Activated CD4-positive, alpha-beta memory T cell treated with anti-CD3 and anti-CD28 coated beads for 36 hours (primary cell): Measurements from ENCODE around the gene DENR. TPM values are rescaled to one million over a fixed set of nuclear protein-coding genes. Genes with fewer than 3 reads are reported as not detected.
"Not testable (repeated sequence)": the region's sequence is repeated elsewhere in the genome, so short reads cannot be mapped to it uniquely, and the experiment has no call there.

ENCODE experiments used
- CTCF ChIA-PET: fragments of 350-600 bp; sonication (Branson Sonifier 250); formaldehyde crosslinking; loops from one replicate; lab custom pipeline; 2021; ENCODE audit warnings: antibody characterized with exemption, inconsistent platforms; lab: Charles Lee
- POLR2A ChIA-PET: fragments of 350-600 bp; sonication (Branson Sonifier 250); formaldehyde crosslinking; loops from one replicate; lab custom pipeline; 2021; ENCODE audit warnings: antibody characterized with exemption; lab: Charles Lee
- DNase-seq: peaks from one replicate; pipeline ENCODE4 v3.0.0-alpha.2; 2020
- H3K27ac Mint-ChIP-seq: one replicate; pipeline ENCODE4 v1.8.0; 2021; ENCODE audit warnings: mixed read lengths
- H3K27me3 Mint-ChIP-seq: one replicate; pipeline ENCODE4 v1.8.0; 2021; ENCODE audit warnings: mixed read lengths
- H3K36me3 Mint-ChIP-seq: one replicate; pipeline ENCODE4 v1.8.0; 2021; ENCODE audit warnings: mixed read lengths
- H3K4me1 Mint-ChIP-seq: one replicate; pipeline ENCODE4 v1.8.0; 2021; ENCODE audit warnings: low read depth, mixed read lengths
- H3K4me3 Mint-ChIP-seq: one replicate; pipeline ENCODE4 v1.8.0; 2021; ENCODE audit warnings: mild to moderate bottlenecking, mixed read lengths
- H3K9me3 Mint-ChIP-seq: one replicate; pipeline ENCODE4 v1.8.0; 2021; ENCODE audit warnings: mixed read lengths
- intact Hi-C: fragments of 100-400 bp; cut with micrococcal nuclease; formaldehyde crosslinking; loops from one replicate; pipeline ENCODE4 v1.15.1; 2023
- total RNA-seq, 2 experiments: library from RNA; stranded (reverse); gene quantifications; one replicate each; pipeline ENCODE4 v1.2.3, GENCODE V29; 2021

DENR gene
- total RNA-seq, 2 experiments from 2014 or later = 56.9 to 58.2 TPM

DNA sequence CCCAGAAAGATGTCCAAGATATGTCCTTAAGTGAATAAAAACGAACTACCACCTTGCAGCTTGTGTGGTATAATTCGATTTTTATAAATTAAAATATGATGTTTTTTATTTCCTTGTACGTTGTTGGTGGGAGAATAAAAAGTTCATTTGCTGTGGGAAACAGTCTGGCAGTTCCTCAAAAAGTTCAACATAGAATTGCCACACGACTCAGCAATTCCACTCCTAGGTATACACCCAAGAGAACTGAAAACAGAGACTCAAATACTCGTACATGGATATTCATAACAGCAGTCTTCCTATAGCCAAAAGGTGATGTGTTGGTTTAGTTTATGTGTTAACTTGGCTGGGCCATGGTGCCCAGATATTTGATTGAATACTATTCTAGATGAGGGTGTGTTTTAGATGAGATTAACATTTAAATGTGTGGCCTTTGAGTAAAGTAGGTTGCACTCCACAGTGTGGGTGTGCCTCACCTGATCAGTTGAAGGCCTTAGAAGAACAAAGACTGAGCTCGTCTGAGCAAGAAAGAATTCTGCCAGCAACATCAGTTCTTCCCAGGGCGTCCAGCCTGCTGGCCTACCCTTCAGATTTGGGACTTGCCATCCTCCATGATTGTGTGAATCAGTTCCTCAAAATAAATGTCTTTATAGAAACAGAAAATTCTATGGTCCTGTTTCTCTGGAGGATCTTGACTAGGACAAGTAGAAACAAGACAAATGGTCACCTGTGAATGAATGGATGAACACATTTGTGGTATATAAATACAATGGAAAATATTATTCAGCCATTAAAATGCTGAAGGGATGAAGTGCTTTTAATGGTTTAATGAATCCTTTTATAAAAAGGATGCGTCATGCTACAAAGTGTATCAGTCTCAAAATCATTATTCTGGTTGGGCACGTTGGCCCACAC, 5.1 kb upstream of the DENR start:
- intact Hi-C loops = no loop called here
- H3K27me3 Mint-ChIP-seq = no peaks in the 10 kb centered on the region
- POLR2A ChIA-PET = interaction anchor here (0.8 kb wide), 1 partner anchor 20 kb away, joined by 3 read pairs; no protein-coding TSS in a partner anchor
- H3K9me3 Mint-ChIP-seq = no peaks in the 10 kb centered on the region
- DNase-seq = no peak
- H3K36me3 Mint-ChIP-seq = no peaks in the 10 kb centered on the region
- peaks cover 7% of the 10 kb centered on the region for H3K4me1 Mint-ChIP-seq
- H3K27ac Mint-ChIP-seq = no peak overlapping the region
- H3K4me3 Mint-ChIP-seq = no peak overlapping the region
- CTCF ChIA-PET = no interaction called here

DNA sequence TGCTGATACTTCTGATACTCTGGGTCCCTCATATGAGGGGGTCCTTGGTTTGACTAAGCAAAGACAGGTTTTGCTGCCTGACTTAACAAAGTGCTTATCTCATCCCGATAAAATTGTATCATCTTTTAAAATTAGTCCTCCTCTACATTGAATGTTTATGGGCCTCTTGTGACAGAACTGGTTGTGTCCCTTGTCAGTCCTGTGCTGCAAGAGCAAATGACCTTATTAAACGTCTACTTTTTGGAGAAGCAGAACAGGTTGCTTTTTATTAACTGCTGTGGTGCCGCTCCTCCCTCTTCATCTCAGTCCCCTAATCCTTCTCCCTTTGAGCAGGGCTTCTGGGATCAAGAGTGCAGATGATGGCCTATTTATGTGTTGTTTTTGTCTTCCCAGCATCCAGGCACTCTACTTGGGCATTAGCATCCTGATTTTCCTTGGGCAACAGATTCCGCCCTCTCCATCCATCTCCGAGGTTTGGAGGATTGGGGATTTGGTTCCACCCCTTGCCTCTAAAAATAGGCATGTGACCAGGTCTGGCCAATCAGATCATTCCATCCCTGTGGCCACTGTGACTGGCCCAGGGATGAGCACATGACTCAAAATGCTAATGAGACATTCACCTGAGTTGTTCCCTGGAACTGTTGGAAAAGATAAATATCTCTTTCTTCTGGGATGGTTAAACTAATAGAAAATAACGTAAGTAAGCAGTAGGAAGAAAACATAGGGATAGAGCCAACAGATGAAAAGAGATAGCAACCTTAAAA, 2.9 kb upstream of the DENR start:
- peaks cover 22% of the 10 kb centered on the region for H3K4me1 Mint-ChIP-seq
- ChIA-PET POLR2A (no interaction called here), CTCF (no interaction called here)
- no peak overlapping the region for H3K4me3 Mint-ChIP-seq
- DNase-seq = no peak
- H3K36me3 Mint-ChIP-seq = peaks cover 12% of the 10 kb centered on the region
- no peaks in the 10 kb centered on the region for H3K9me3 Mint-ChIP-seq
- intact Hi-C loops = loop anchor here (5.0 kb wide), 1 partner anchor 167 kb away; no protein-coding TSS in a partner anchor
- no peak overlapping the region for H3K27ac Mint-ChIP-seq
- H3K27me3 Mint-ChIP-seq = no peaks in the 10 kb centered on the region

DNA sequence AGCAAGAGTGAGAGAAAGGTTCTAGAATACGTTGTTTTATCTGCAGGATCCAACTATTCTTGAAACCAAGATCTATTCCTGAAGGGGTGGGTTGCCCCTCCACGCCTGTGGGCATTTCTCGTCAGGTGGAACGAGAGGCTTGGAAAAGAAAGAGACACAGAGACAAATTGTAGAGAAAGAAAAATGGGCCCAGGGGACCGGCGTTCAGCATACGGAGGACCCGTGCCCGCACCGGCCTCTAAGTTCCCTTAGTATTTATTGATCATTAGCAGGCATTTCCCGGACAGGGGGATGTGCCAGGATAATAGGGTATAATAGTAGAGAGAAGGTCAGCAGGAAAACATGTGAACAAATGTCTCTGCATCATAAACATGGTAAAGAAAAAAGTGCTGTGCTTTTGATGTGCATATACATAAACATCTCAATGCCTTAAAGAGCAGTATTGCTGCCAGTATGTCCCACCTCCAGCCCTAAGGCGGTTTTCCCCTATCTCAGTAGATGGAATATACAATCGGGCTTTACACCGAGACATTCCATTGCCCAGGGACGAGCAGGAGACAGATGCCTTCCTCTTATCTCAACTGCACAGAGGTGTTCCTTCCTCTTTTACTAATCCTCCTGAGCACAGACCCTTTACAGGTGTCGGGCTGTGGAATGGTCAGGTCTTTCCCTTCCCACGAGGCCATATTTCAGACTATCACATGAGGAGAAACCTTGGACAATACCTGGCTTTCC, 1.7 kb upstream of the DENR start:
- intact Hi-C loops = loop anchor here (5.0 kb wide), 1 partner anchor 169 kb away; no protein-coding TSS in a partner anchor
- H3K27ac Mint-ChIP-seq, DNase-seq, H3K9me3 Mint-ChIP-seq, H3K27me3 Mint-ChIP-seq, POLR2A ChIA-PET, CTCF ChIA-PET, H3K4me3 Mint-ChIP-seq: not testable (repeated sequence)
- Mint-ChIP-seq H3K36me3 (peaks cover 19% of the 10 kb centered on the region), H3K4me1 (peaks cover 30% of the 10 kb centered on the region)

DNA sequence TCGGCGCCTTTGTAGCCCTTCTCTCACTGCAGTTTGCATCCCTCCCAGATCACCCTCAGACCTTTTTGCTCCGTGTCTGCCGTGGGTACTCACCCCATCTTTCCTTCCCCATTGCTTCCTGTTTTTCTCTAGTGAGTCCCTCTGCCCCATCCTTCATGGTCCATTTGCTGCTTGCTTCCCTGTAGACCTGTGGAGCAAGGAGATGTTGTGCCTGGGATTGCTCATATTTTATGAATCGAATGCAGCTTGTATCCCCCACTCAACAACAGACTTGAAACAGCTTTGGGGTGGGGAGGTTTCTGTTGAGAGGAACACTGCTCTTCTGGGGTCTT, 661 bp downstream of the DENR start:
- DNase-seq = no peak
- POLR2A ChIA-PET = interaction anchor here (0.7 to 1.5 kb wide), 3 partner anchors 212 to 253 kb away, joined by 3 to 7 read pairs (median 3); partner anchors contain the start of gene ZCCHC8
- H3K27ac Mint-ChIP-seq = peak overlapping the region; percentile 86
- H3K36me3 Mint-ChIP-seq = peaks cover 36% of the 10 kb centered on the region
- peak overlapping the region; percentile 94 for H3K4me3 Mint-ChIP-seq
- no peaks in the 10 kb centered on the region for H3K9me3 Mint-ChIP-seq
- CTCF ChIA-PET = interaction anchor here (1.4 to 2.7 kb wide), 3 partner anchors 26 to 118 kb away, joined by 3 to 32 read pairs (median 4); no protein-coding TSS in a partner anchor
- intact Hi-C loops = loop anchor here (2.0 to 5.0 kb wide), 2 partner anchors 106 to 171 kb away; no protein-coding TSS in a partner anchor
- H3K27me3 Mint-ChIP-seq = no peaks in the 10 kb centered on the region
- H3K4me1 Mint-ChIP-seq = peaks cover 46% of the 10 kb centered on the region

DNA sequence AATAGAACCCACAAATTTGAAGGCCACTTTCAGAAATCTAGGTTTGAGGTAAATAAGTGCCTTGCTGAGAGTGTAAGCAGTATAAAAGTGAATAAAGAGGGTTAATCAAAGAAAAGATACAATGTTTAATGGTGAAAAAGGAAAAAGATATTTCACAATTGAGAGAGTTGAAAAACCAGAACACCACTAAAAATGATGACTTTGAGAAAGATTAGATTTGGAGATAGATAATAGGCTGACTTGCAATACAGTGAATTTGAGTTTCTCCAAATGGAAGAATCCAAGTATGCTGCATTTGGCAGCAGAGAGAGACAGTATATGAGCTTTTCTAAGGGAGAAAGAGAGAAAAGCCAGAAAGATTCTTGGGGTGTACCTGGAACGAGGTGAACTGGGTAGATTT, 2.2 kb downstream of the DENR start:
- intact Hi-C loops = loop anchor here (5.0 kb wide), 1 partner anchor 172 kb away; no protein-coding TSS in a partner anchor
- POLR2A ChIA-PET = no interaction called here
- Mint-ChIP-seq H3K9me3 (no peaks in the 10 kb centered on the region), H3K4me1 (peaks cover 49% of the 10 kb centered on the region), H3K27me3 (no peaks in the 10 kb centered on the region), H3K4me3 (no peak overlapping the region), H3K36me3 (peaks cover 43% of the 10 kb centered on the region), H3K27ac (peak overlapping the region; percentile 5)
- CTCF ChIA-PET = no interaction called here
- no peak for DNase-seq

DNA sequence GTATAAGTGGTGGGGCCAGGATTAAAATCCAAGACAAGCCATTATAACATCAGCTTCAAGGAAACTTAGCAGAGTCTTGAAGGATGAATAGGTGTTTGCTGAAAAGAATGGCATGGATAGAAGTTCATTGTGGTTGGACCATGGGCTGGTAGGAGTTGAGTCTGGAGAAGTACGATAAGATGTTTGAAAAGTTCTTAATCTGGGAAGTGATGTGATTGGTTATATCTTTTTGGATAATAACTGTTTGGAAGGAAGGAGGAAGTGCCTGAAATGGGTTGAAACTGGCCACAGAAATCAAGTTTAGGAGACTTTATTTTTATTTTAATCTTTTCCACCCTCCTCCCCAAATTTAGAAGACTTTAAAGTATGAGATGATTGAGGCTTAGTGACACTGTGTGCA, 4.9 kb downstream of the DENR start:
- Mint-ChIP-seq H3K9me3 (no peaks in the 10 kb centered on the region), H3K4me1 (peaks cover 42% of the 10 kb centered on the region), H3K36me3 (peaks cover 48% of the 10 kb centered on the region), H3K27ac (no peak overlapping the region), H3K27me3 (no peaks in the 10 kb centered on the region), H3K4me3 (no peak overlapping the region)
- ChIA-PET CTCF (interaction anchor here (0.7 kb wide), 1 partner anchor 16 kb away, joined by 3 read pairs; no protein-coding TSS in a partner anchor), POLR2A (interaction anchor here (0.5 to 0.6 kb wide), 3 partner anchors 24 to 437 kb away, joined by 3 to 8 read pairs (median 3); no protein-coding TSS in a partner anchor)
- intact Hi-C loops = no loop called here
- DNase-seq = no peak

DNA sequence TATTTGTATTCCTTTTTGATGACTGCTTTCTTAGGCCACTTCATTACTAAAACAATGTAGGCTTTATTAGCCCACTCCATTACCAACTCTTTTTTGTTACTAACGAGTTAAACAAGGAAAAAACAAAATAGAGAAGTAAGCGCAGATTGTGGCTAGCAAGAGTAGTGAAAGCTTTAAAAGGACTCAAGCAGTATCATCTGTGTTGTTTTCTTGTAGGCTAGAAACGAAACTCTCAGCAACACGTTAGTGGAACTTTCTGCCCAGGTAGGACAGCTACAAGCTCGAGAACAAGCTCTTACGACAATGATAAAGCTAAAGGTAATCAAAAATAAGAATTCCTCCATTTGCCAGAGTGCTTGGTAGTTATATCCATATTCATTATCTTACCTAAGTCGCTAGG, 32.9 kb downstream of the DENR start:
- no peak overlapping the region for H3K27ac Mint-ChIP-seq
- POLR2A ChIA-PET = no interaction called here
- no peaks in the 10 kb centered on the region for H3K9me3 Mint-ChIP-seq
- no peak for DNase-seq
- no peaks in the 10 kb centered on the region for H3K4me1 Mint-ChIP-seq
- no peaks in the 10 kb centered on the region for H3K36me3 Mint-ChIP-seq
- intact Hi-C loops = no loop called here
- no peaks in the 10 kb centered on the region for H3K27me3 Mint-ChIP-seq
- H3K4me3 Mint-ChIP-seq = no peak overlapping the region
- CTCF ChIA-PET = interaction anchor here (1.1 kb wide), 1 partner anchor 9 kb away, joined by 3 read pairs; no protein-coding TSS in a partner anchor

DNA sequence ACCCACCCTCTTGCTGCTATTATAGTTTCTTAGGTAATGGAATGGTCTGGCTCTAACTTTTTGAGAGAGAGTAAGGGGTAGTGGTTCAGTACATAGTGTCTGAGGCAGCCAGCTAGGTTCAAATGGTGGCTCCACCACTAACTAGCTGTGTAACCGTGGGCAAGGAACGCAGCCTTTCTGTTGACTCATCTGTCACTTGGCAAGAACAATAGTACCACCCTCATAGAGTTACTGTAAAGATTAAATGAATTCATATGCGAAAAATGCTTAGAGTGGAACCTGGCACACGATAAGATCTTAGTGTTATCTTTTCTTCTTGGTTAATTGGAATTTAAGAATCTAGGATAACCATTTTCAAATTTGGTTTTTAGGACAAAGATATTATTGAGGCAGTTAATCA, 35.8 kb downstream of the DENR start:
- intact Hi-C loops = no loop called here
- Mint-ChIP-seq H3K36me3 (no peaks in the 10 kb centered on the region), H3K9me3 (no peaks in the 10 kb centered on the region), H3K4me1 (no peaks in the 10 kb centered on the region), H3K27me3 (no peaks in the 10 kb centered on the region), H3K27ac (no peak overlapping the region), H3K4me3 (no peak overlapping the region)
- no peak for DNase-seq
- POLR2A ChIA-PET = no interaction called here
- CTCF ChIA-PET = no interaction called here

DNA sequence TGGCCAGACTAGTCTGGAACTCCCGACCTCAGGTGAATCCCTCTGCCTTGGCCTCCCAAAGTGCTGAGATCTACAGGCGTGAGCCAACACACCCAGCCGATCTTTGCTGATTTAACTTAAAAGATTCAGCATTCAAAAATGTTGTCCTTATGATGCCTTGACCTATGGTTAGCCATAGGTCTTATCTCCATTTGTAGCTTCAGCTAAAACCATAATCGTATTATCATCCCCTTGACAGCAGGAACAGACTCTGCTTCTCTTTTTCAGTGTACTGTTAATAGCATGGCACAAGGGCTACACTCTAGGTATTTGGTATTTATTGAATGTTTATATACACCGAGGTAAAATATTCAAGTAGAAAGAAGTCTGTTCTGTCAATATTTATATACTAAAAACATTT, 37.0 kb downstream of the DENR start:
- Mint-ChIP-seq H3K9me3 (no peaks in the 10 kb centered on the region), H3K27me3 (no peaks in the 10 kb centered on the region), H3K4me1 (no peaks in the 10 kb centered on the region), H3K36me3 (no peaks in the 10 kb centered on the region), H3K27ac (no peak overlapping the region), H3K4me3 (no peak overlapping the region)
- POLR2A ChIA-PET = no interaction called here
- CTCF ChIA-PET = interaction anchor here (0.6 to 1.1 kb wide), 2 partner anchors 24 to 829 kb away, joined by 3 read pairs; no protein-coding TSS in a partner anchor
- no peak for DNase-seq
- intact Hi-C loops = no loop called here

DNA sequence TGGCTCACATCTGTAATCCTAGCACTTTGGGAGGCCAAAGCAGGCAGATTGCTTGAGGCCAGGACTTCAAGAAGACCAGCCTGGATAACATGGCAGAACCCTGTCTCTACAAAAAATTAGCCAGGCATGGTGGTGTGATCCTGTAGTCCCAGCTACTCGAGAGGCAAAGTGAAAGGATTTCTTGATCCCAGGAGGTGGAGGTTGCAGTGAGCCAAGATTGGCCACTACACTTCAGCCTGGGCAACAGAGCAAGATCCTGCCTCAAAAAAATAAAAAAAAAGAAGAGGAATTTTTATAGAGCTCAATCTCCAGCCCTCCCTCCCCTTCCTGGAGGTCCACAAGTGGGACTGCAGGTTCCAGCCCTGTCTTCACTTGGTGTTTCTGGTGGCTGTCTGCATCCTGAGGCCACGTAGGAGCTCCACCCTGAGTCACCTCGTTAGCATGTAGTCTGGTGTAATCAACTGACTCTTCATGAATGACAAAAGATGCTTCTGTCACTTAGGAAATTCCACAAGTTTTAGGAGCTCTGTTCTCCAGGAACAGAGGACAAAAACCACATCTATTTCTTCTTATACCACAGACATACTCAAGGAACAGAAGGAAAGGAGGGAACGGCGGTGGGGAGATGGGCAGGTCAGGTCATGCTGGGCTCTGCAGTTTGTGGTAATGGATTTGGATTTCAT, 37.9 kb downstream of the DENR start:
- Mint-ChIP-seq H3K4me1 (no peaks in the 10 kb centered on the region), H3K4me3 (no peak overlapping the region), H3K36me3 (no peaks in the 10 kb centered on the region), H3K9me3 (no peaks in the 10 kb centered on the region), H3K27me3 (no peaks in the 10 kb centered on the region), H3K27ac (no peak overlapping the region)
- ChIA-PET CTCF (interaction anchor here (0.6 to 1.1 kb wide), 5 partner anchors 23 to 828 kb away, joined by 3 to 5 read pairs (median 4); partner anchors contain the start of gene OGFOD2), POLR2A (no interaction called here)
- intact Hi-C loops = no loop called here
- no peak for DNase-seq

DNA sequence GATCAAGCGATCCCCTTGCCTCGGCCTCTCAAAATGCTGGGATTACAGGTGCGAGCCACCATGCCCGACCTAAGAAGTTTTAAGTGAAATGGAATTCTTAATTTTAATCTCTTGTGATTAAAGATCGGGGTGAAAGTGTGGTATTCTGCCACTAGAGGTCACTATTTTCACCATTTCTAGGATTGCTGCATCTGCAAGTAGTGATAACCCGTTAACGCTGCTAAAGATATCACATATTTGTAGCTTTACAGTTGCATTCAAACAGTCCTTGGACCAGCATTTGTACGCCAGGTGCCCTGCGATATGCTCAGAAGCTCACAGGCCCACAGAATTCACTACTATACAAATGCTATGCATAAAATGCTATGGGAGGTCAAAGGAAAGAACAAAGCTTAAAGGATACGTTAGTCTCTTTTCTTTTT, 41.1 kb downstream of the DENR start:
- H3K27ac Mint-ChIP-seq = no peak overlapping the region

More for the DNA sequence above, 41.1 kb downstream of the DENR start:
- DNase-seq = no peak
- no peaks in the 10 kb centered on the region for H3K9me3 Mint-ChIP-seq
- no peaks in the 10 kb centered on the region for H3K4me1 Mint-ChIP-seq
- intact Hi-C loops = loop anchor here (1.0 to 2.0 kb wide), 2 partner anchors 43 to 159 kb away; no protein-coding TSS in a partner anchor
- POLR2A ChIA-PET = no interaction called here
- H3K36me3 Mint-ChIP-seq = no peaks in the 10 kb centered on the region
- H3K27me3 Mint-ChIP-seq = no peaks in the 10 kb centered on the region
- CTCF ChIA-PET = interaction anchor here (0.6 to 4.1 kb wide), 43 partner anchors 8 to 445 kb away, joined by 3 to 39 read pairs (median 4); partner anchors contain the start of genes HIP1R, MPHOSPH9, MTRFR and OGFOD2
- no peak overlapping the region for H3K4me3 Mint-ChIP-seq
